GM15510 (cell line): ENCODE measurements around the gene STAC3.

Experiments used
- POLR2A ChIP-seq: IDR thresholded peaks from 3 replicates; pipeline ENCODE4 v1.6.1; 2011; ENCODE audit warnings: borderline replicate concordance; ENCODE audit not compliant: insufficient read length; ENCODE audit errors: extremely low read depth

The STAC3 gene

DNA sequence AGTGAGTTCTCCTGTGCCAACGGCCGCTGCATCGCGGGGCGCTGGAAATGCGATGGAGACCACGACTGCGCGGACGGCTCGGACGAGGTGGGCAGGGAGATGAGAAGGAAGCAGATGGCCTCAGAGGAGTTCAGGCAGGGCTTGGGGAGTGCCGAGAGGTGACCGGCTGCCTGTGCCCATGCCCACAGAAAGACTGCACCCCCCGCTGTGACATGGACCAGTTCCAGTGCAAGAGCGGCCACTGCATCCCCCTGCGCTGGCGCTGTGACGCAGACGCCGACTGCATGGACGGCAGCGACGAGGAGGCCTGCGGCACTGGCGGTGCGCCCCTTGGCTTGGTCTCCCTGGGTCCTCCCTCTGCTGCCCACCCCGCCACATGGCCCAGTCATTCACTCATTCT lies 47.8 kb downstream of the STAC3 start:
- no peak for TF ChIP-seq POLR2A

DNA sequence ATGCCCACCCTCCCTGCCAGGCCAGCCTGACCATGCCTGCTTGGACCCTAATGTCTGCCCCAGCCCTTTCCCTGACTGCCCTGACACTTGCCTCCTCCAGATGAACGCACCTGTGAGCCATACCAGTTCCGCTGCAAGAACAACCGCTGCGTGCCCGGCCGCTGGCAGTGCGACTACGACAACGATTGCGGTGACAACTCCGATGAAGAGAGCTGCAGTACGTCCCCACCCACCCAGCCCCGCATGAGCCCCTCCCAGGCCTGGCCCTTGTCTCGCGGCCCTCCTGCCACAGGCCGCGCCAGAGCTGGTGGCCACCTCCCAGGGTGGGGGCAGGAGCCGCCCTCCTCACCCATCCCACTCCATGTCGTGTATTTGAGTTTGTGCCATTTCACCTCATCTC lies 48.7 kb downstream of the STAC3 start:
- TF ChIP-seq POLR2A = no peak

DNA sequence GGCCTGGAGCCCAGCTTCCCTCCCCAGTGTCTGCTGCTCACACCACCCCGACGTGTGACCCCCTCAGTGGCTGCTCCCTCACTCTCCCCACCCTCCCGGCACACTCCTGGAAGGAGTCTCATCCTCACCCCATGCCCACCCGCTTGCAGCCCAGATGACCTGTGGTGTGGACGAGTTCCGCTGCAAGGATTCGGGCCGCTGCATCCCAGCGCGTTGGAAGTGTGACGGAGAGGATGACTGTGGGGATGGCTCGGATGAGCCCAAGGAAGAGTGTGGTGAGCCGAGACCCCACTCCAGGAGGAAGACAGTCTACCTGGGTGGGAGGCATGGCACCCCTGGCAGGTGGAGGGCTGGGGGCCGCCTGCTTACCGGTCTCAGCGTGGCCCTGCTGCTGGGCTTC lies 49.4 kb downstream of the STAC3 start:
- no peak for TF ChIP-seq POLR2A

DNA sequence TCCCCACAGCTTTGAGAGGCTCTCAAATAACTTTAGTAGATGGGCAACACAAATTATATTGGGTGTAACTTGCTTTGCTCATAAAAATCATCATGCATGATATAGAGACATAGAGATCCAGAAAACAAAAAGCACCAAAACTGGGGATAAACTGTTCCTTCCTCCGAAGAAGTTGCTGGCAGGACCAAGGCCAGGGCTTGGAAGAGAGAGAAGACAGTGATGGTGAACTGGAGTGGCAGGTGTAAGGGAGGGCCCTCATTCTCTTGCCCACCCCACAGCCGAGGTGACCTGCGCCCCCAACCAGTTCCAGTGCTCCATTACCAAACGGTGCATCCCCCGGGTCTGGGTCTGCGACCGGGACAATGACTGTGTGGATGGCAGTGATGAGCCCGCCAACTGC lies 49.8 kb downstream of the STAC3 start:
- TF ChIP-seq POLR2A = no peak

DNA sequence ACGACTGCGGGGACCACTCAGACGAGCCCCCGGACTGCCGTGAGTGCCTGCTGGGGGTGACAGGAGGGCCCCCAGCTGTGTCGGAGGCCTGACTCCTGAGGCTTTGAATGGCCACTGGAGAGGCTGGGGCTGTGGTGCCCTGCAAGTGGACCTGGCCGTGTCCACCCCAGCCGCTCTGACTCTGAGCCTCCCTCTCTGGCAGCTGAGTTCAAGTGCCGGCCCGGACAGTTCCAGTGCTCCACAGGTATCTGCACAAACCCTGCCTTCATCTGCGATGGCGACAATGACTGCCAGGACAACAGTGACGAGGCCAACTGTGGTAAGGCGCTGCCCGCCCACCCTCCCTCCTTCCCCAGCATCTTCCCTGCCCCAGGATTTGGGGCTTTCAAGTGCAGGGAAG lies 50.5 kb downstream of the STAC3 start:
- TF ChIP-seq POLR2A = no peak

DNA sequence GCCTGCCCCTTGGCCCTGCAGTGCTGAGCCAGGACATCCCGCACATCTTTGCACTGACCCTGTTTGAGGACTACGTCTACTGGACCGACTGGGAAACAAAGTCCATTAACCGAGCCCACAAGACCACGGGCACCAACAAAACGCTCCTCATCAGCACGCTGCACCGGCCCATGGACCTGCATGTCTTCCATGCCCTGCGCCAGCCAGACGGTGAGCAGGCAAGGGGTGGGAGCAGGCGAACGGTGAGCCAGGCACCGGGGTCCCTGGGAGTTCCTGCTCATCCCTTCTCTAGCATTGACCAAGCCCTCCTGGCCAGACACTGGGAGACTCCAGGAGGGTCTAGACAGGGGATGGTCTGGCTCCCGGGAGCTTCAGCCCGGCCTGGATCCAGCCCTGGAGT lies 51.8 kb downstream of the STAC3 start:
- TF ChIP-seq POLR2A = no peak

DNA sequence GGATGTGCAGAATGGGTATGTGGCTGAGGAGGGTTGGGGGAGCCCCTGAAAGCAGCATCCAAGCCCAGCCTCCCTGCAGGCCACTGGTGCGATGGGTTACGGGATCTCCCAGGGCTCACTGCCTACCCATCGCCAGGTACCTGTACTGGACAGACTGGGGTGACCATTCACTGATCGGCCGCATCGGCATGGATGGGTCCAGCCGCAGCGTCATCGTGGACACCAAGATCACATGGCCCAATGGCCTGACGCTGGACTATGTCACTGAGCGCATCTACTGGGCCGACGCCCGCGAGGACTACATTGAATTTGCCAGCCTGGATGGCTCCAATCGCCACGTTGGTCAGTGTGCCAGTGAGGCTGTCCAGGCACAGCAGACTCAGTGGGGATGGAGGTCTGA lies 52.7 kb downstream of the STAC3 start:
- no peak for TF ChIP-seq POLR2A

DNA sequence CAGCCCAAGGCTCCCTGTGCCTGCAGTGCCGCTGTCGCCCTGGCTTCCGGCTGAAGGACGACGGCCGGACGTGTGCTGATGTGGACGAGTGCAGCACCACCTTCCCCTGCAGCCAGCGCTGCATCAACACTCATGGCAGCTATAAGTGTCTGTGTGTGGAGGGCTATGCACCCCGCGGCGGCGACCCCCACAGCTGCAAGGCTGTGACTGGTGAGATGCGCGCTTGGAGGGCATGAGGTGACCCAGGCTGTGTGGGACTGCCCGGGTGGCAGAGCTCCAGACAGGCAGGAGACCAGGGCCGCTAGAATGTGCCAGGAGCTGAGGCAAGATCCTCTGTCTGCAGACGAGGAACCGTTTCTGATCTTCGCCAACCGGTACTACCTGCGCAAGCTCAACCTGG lies 54.0 kb downstream of the STAC3 start:
- TF ChIP-seq POLR2A = no peak

DNA sequence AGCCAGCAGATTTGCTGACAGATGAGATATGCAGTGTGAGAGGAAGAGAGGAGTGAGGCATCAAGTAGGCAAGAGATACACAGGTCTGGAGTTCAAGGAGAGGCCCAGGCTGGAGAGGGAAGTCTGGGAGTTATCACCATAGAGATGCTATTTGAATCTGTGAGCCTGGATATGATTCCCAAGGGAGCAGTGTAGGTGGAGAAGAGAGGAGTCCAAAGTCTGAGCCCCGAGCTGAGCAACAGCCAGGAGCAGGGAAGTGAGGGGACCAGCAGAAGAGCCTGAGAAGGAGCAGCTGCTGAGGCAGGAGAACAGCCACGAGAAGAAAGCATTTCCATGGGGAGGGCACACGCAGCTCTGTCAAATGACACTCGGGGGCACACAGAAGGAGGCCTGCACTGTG lies 54.5 kb downstream of the STAC3 start:
- TF ChIP-seq POLR2A = no peak

DNA sequence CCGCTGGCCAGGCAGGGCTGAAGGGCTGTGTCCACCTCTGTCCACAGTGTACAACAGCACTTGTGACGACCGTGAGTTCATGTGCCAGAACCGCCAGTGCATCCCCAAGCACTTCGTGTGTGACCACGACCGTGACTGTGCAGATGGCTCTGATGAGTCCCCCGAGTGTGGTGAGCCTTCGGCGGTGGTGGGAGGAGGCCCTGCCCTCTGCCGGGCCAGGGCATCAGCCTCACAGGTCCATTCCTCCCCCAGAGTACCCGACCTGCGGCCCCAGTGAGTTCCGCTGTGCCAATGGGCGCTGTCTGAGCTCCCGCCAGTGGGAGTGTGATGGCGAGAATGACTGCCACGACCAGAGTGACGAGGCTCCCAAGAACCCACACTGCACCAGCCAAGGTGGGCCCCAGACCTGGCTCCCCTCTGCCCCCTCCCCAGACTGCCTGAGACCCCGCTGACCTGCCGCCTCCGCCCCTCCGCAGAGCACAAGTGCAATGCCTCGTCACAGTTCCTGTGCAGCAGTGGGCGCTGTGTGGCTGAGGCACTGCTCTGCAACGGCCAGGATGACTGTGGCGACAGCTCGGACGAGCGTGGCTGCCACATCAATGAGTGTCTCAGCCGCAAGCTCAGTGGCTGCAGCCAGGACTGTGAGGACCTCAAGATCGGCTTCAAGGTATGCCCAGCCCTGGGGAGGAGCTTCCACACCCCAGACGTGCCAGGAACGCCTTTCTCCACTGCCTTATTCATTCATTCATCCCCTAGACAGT lies 55.2 kb downstream of the STAC3 start:
- TF ChIP-seq POLR2A = no peak

DNA sequence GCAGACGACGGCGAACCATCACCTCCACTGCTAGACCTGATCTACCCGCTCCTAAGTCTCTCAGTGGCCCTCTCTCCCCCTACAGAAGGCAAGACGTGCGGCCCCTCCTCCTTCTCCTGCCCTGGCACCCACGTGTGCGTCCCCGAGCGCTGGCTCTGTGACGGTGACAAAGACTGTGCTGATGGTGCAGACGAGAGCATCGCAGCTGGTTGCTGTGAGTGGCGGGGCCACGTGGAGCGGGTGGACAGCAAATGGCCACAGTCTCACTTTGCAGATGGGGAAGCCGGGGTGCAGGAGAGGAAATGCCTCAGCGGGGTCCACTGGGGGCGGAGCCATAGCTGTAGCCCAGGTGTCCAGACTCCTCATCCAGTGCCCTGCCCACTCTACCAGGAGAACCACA lies 55.8 kb downstream of the STAC3 start:
- no peak for TF ChIP-seq POLR2A

DNA sequence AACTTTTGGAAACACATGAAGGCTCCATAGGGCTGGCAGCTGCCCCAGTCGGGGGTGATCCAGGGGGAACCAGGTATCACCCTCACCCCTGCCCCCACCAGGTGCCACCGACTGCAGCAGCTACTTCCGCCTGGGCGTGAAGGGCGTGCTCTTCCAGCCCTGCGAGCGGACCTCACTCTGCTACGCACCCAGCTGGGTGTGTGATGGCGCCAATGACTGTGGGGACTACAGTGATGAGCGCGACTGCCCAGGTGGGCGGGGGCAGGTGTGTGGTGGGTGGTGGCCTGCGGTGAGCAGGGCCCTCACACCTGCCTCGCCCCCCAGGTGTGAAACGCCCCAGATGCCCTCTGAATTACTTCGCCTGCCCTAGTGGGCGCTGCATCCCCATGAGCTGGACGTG lies 56.7 kb downstream of the STAC3 start:
- TF ChIP-seq POLR2A = no peak

DNA sequence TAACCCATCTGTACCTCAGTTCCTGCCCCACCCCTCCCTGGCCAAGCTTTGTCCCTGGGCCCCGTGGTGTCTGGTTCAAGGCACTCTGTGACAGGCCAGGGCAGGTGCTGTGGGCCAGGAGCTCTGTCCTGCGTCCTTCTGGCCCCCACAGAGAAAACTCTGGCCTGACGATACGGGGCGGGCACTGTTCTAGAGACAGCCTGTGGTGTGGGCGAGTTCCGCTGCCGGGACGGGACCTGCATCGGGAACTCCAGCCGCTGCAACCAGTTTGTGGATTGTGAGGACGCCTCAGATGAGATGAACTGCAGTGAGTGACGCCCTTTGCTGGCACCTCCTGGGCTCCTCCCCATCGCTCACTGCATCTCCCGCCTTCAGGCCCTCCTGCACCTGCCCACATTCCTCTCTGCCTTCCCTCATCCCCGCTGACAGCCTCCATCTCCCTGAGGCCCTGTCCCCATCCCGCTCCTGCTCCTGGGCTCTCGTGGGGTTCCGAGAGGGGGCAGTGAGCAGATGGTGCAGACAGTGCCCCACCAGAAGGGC lies 57.2 kb downstream of the STAC3 start:
- no peak for TF ChIP-seq POLR2A
